Measurements from ENCODE around the gene RAPGEF1. TPM values are rescaled to one million over a fixed set of nuclear protein-coding genes. Genes with fewer than 3 reads are reported as not detected.

Gene RAPGEF1
- total RNA-seq, 1 donor from 2014 or later = 21.0 TPM

- ATAC-seq = no peak
Measured at GRCh38 chr9:131584858-131585257, 155.0 kb downstream of the RAPGEF1 start.

- ATAC-seq = no peak
Measured at GRCh38 chr9:131583836-131584555, 155.9 kb downstream of the RAPGEF1 start.

GRCh38 chr9:131583337-131583645 lies 156.6 kb downstream of the RAPGEF1 start:
- ATAC-seq = no peak

GRCh38 chr9:131582466-131583336 lies 157.2 kb downstream of the RAPGEF1 start:
- no peak for ATAC-seq

DNA sequence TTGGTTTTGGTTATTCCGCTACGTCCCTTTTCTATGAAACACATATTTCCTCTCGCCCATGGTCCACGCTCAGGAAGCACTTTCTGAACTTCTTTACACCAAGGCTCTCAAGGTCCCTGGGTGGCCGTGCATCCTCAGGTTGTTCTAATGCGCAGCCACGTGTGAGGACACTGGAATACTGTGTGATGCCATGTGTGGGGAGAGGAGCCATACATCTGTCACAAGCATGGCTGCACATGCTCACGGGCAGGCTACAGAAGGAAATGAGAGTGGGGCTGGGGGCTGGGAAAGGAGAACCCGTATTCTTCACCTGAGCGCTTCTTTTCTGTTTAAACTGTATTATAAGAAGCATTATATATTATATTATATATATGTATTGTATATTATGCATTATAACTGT lies 157.8 kb downstream of the RAPGEF1 start:
- ATAC-seq = no peak

DNA sequence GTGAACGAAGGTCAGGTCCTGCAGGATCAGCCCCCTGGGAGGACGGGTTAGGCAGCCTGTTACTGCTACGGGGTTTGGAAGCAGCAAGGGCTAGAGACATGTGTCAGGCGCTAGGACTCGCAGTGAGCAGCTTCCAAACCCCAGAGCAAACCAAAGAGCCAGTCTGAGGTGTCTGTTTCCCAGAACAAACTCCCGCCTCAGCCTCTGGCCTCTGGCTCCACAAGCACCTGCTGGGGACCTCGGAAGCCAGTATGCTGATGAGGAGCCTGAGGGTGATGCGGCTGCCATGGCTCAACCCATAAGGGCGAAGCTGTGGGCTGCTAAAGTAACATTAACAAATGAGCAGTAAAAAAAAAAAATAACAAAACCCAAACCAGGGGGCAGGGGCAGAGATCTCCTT lies 159.5 kb downstream of the RAPGEF1 start:
- ATAC-seq = no peak

- no peak for ATAC-seq
Measured at GRCh38 chr9:131579789-131580211, 160.1 kb downstream of the RAPGEF1 start.

GRCh38 chr9:131578731-131579504 lies 161.0 kb downstream of the RAPGEF1 start:
- ATAC-seq = peak; percentile 27

- ATAC-seq = no peak
Measured at GRCh38 chr9:131578021-131578420, 161.9 kb downstream of the RAPGEF1 start.

- ATAC-seq = peak; percentile 18
Measured at GRCh38 chr9:131577005-131578000, 162.6 kb downstream of the RAPGEF1 start.

DNA sequence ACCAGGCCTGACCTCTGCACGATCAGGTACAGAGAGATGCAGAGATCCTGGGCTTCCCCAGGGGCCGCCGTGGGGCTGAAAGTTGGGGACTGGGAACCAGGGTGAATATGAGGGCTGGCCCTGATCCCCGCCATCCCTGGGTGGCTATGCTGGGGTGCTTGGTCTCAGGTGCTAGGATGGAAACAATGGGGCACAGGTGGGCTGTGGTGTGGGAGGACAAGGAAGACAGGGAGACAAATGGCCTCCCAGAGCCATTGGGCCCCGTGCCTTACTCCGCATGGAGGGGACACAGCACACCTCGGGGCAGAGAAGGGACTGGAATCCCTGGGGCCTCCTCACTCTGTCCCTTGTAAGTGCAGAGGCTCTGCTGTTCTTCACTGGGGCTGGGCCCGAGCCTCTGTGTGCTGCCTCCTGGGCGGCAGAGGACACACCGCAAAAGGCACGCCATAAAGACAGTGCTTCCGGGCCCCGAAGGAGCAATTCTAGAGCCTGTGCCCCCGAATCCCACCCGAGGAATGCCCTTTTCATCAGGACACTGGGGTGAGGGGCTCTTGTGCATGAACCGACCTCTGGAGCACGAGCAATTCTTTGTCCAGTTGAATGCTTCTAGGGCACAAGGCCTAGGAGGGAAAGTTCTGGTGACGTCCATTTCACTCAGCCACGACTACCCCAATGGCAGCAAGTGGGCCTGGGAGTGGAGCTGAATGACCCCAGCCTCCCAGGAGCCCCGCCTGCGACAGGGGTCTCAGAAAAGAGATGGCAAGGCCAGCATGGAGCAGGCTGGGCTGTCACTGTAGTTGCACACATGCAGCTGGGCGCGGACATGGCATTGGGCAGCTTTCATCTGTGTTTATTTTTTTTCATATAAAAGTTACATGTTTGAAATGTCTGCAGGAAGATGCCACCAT lies 163.7 kb downstream of the RAPGEF1 start:
- ATAC-seq = no peak

GRCh38 chr9:131574730-131575640 lies 164.9 kb downstream of the RAPGEF1 start:
- ATAC-seq = no peak

DNA sequence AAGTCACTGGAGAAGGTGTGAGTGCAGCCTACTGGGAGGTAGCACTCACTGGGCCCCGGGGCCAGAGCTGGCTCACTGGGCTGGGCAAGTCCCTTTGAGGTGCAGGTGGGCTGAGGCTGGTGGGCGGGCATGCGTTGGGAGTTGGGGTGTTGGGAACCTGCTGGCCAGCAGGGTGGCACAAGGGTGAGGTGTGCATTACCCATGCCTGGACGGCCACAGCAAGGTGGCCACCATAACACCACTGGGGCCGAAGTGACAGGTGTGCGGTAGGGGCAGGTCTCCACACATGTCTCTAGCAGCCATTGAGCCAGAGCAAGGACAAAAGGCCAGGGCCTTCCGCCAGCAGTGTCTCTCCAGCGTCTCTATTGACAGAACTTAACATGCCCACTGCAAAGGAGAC lies 172.0 kb downstream of the RAPGEF1 start:
- no peak for ATAC-seq

DNA sequence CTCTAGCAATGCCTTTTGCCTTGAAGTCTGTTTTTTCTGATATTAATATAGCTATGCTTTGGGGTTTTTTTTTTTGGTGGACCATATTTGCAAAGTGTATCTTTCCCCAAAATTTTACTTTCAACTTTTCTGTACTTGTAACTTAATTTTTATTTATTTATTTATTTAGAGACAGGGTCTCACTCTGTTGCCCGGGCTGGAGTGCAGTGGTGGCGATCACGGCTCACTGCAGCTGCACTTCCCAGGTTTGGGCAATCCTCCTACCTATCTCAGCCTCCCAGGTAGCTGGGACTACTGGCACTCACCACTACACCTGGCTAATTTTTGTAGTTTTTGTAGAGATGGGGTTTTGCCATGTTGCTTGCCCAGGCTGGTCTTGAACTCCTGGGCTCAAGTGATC lies 173.7 kb downstream of the RAPGEF1 start:
- no peak for ATAC-seq

- no peak for ATAC-seq
Measured at GRCh38 chr9:131565369-131565768, 174.5 kb downstream of the RAPGEF1 start.

DNA sequence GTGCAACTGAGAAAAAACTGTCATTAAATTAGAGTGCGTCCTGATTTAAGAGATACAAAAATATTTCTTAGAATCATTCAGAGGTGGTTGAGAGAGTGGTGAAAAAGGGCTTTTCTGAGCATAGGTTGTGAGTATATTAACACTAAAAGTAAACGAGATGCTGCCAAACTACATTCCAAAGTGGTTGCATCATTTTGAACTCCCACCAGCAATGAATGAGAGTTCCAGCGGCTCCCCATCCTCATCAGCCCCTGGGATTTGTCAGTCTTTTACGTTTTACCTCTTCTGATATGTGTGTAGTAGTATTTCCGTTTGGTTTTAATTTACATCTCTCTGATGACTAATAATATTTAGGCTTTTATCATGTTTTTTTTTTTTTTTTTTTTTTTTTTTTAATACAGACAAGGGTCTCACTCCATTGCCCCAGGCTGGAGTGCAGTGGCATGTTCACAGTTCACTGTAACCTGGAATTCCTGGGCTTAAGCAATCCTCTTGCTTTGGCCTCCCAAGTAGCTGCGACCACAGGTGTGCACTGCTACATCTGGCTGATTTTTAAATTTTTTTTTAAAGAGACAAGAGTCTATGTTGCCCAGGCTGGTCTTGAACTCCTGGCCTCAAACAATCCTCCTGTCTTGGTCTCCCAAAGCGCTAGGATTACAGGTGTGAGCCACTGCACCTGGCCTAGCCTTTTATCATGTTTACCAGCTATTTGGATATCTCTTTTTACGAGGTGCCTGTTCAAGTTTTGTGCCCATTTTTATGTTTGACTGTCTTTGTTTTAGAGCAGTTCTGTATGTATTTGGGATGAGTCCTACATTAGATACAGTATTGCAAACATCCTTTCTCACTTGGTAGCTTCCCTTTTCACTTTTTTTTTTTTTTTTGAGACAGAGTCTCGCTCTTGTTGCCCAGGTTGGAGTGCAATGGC lies 177.6 kb downstream of the RAPGEF1 start:
- no peak for ATAC-seq

DNA sequence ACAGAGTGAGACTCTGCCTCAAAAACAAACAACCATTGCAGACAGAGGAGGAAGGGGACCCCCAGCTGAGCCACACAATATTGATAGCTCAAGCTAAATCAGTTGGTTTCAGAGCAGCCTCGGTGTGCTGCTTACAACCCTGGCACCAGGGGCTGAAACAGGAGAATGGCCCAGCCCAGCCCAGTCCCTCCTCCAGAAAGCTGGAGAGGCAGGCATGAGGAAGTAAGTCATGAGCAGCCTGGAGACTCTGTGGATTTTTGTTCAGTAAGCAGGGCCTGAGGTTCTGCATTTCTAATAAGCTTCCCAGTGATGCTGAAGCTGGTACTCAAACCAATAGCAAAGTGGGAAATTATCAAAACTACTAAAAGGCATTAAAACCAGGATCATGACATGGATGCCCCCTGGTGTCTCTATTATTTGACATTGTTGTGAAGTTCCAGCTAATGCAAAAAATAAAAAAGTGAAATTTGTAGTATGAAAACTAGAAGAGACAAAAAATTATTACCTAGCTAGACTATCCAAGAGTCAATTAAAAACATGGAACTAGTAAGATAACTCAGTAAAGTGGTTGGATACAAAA lies 180.4 kb downstream of the RAPGEF1 start:
- ATAC-seq = no peak

DNA sequence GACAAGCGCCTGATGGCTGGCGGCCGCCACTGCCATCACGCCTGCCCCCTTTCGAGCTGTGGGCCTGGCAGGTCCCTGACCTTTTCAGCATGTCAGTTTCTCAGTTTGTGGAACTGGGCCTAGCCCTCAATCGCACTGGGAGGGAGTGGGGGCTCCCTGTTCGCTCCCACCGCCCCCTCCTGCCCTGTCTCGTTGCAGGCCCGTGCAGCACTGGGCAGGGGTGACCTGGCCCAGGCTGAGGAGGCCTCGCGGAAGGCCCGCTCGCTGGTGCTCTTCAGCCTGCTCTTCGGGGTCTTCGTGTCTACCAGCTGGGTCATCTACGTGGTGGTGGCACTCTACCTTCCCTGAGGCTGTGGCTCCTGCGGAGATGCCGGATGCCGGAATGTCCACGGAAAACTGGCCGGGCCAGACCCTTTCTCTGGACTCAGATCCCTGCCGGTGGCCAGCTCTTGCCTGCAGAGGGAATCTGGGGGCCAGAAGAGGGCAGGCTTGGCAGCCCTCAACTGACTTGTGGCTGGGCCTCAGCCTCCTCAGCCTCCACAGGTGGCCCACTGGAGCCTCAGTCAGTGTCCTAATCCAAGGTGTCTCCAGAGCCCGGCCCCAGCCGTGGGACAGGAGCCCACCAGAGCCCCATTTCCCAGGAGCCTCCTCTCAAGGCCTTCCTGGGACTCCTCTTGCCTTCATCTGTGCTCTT lies 181.9 kb downstream of the RAPGEF1 start:
- ATAC-seq = no peak
